Uterus (tissue), 2 donors: ENCODE measurements around the gene SERPINA1.

Experiments used
- CTCF ChIP-seq, 4 experiments: fragments of 200-600 bp in 2 of 4; fragments of 450-650 bp in 2 of 4; sonication (generic) in 2 of 4; IDR thresholded peaks; one replicate each; pipeline ENCODE4 v1.5.1; 2016 to 2019; ENCODE audit warnings: antibody characterized with exemption in 4 of 4, mild to moderate bottlenecking in 2 of 4, moderate library complexity in 1 of 4
- POLR2A ChIP-seq, 2 donors: fragments of 450-650 bp; IDR thresholded peaks; one replicate each; pipeline ENCODE4 v1.6.1; 2016; ENCODE audit warnings: antibody characterized with exemption in 2 of 2, mild to moderate bottlenecking in 1 of 2, moderate library complexity in 1 of 2

DNA sequence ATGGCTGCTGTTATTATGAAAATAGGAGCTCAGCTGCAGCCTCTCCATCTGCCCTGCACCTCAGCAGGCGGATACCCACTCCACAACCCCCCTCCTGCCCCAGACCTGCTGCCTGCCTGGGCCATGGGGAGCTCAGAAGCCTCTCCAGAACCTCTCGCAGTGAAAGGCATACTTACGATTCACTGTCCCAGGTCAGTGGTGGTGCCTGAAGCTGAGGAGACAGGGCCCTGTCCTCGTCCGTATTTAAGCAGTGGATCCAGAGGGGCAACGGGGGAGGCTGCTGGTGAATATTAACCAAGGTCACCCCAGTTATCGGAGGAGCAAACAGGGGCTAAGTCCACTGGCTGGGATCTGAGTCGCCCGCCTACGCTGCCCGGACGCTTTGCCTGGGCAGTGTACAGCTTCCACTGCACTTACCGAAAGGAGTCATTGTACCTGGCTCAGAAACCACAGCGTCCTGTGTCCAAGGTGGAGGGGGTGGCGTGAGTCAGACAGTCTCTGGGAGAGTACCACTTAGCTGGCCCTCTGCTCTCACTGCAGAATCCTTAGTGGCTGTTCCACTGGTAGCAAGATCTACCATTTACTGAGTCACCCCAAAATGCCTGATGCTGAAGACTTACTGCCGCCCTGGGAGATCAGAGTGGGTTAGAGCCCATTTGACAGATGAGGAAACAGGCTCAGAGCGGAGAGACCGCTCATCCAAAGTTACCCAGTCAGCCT lies at the start of gene SERPINA1:
- TF ChIP-seq POLR2A (IDR thresholded peaks at IDR 0.05) (no peak), CTCF (IDR thresholded peaks at IDR 0.05) (no peak)
